Ureter (tissue), 1 donor: ENCODE results near the gene ENTPD8. TPM values are rescaled to one million over a fixed set of nuclear protein-coding genes. Genes with fewer than 3 reads are reported as not detected.
"Not testable (repeated sequence)": the region's sequence is repeated elsewhere in the genome, so short reads cannot be mapped to it uniquely, and the experiment has no call there.

Source experiments
- DNase-seq: peaks from one replicate; pipeline ENCODE4 v3.0.0-alpha.2; 2020; ENCODE audit warnings: low spot score
- total RNA-seq: library from RNA; stranded (reverse); gene quantifications from one replicate; pipeline ENCODE4 v1.2.4, GENCODE V29; 2023
- donor health status: DM: yes; HTN: yes; CAD: no.

Gene ENTPD8
- total RNA-seq, 1 donor from 2014 or later = not detected

GRCh38 chr9:137394866-137395665 lies 46.1 kb downstream of the ENTPD8 start:
- no peak for DNase-seq

- DNase-seq = no peak
These were observed 47.7 kb downstream of the ENTPD8 start for GRCh38 chr9:137393176-137394150.

GRCh38 chr9:137392232-137393007 lies 48.7 kb downstream of the ENTPD8 start:
- no peak for DNase-seq

GRCh38 chr9:137391411-137391754 lies 49.8 kb downstream of the ENTPD8 start:
- DNase-seq = no peak

GRCh38 chr9:137390553-137391410 lies 50.4 kb downstream of the ENTPD8 start:
- no peak for DNase-seq

- no peak for DNase-seq
These were observed 51.8 kb downstream of the ENTPD8 start for GRCh38 chr9:137389428-137389746.

GRCh38 chr9:137388589-137389427 lies 52.3 kb downstream of the ENTPD8 start:
- no peak for DNase-seq

GRCh38 chr9:137387891-137388560 lies 53.1 kb downstream of the ENTPD8 start:
- DNase-seq = no peak

GRCh38 chr9:137387114-137387890 lies 53.9 kb downstream of the ENTPD8 start:
- no peak for DNase-seq

- not testable (repeated sequence) for DNase-seq
These were observed 54.5 kb downstream of the ENTPD8 start for GRCh38 chr9:137386507-137387113.

GRCh38 chr9:137385061-137385655 lies 56.0 kb downstream of the ENTPD8 start:
- no peak for DNase-seq

Other genes starting within 250 kb of the ENTPD8 start
- 17.6 TPM for gene TPRN, start 240.6 kb downstream of the ENTPD8 start, total RNA-seq
- gene TMEM203, start 235.7 kb downstream of the ENTPD8 start, total RNA-seq = 36.2 TPM
- gene NDOR1, start 235.7 kb downstream of the ENTPD8 start, total RNA-seq = 20.3 TPM
- gene RNF208, start 219.1 kb downstream of the ENTPD8 start, total RNA-seq = 6.5 TPM
- 1.9 TPM for gene CYSRT1, start 216.2 kb downstream of the ENTPD8 start, total RNA-seq
- gene RNF224, start 213.9 kb downstream of the ENTPD8 start, total RNA-seq = 0.34 TPM
- not detected for gene SLC34A3, start 210.5 kb downstream of the ENTPD8 start, total RNA-seq
- gene TUBB4B, start 200.1 kb downstream of the ENTPD8 start, total RNA-seq = 351 TPM
- not detected for gene STPG3, start 190.1 kb downstream of the ENTPD8 start, total RNA-seq
- 45.2 TPM for gene NELFB, start 186.0 kb downstream of the ENTPD8 start, total RNA-seq
- 15.4 TPM for gene TOR4A, start 163.6 kb downstream of the ENTPD8 start, total RNA-seq
- 7.1 TPM for gene NRARP, start 139.1 kb downstream of the ENTPD8 start, total RNA-seq
- gene EXD3, start 18.2 kb downstream of the ENTPD8 start, total RNA-seq = 43.0 TPM
- 12.5 TPM for gene NOXA1, start 18.0 kb downstream of the ENTPD8 start, total RNA-seq
- gene NSMF, start 18.0 kb upstream of the ENTPD8 start, total RNA-seq = 49.3 TPM
- 9.7 TPM for gene PNPLA7, start 109.0 kb upstream of the ENTPD8 start, total RNA-seq
- 38.2 TPM for gene MRPL41, start 110.5 kb upstream of the ENTPD8 start, total RNA-seq
- gene DPH7, start 137.6 kb upstream of the ENTPD8 start, total RNA-seq = 43.4 TPM
- gene ZMYND19, start 149.2 kb upstream of the ENTPD8 start, total RNA-seq = 26.3 TPM
- gene ARRDC1, start 164.3 kb upstream of the ENTPD8 start, total RNA-seq = 118 TPM
- gene EHMT1, start 177.6 kb upstream of the ENTPD8 start, total RNA-seq = 126 TPM